HL-60 (cell line): Measurements from ENCODE around the gene NSMF.

ENCODE experiments used
- DNase-seq, 2 experiments: peaks; one replicate each; pipeline ENCODE4 v3.0.0-alpha.2; 2010 to 2020; ENCODE audit warnings: low read depth in 1 of 2, low spot score in 1 of 2
- H3K27ac ChIP-seq: fragments of 250-450 bp; sonication (Bioruptor Pico); replicated peaks from 2 replicates; pipeline ENCODE4 v1.5.1; 2020; ENCODE audit warnings: mild to moderate bottlenecking, moderate library complexity
- H3K27me3 ChIP-seq: fragments of 250-450 bp; sonication (Bioruptor Pico); 2 replicates; pipeline ENCODE4 v1.5.1; 2021; ENCODE audit warnings: mild to moderate bottlenecking, moderate library complexity; ENCODE audit not compliant: insufficient read depth, poor library complexity, severe bottlenecking
- H3K4me3 ChIP-seq: replicated peaks from 2 replicates; pipeline ENCODE4 v1.5.1; 2011; ENCODE audit warnings: mild to moderate bottlenecking, control low read depth, low read length; ENCODE audit not compliant: insufficient read depth
- CTCF ChIP-seq: IDR thresholded peaks from one replicate; pipeline ENCODE4 v1.5.1; 2011; ENCODE audit warnings: low read length, control low read depth, inconsistent platforms; ENCODE audit not compliant: insufficient read depth
- GABPA ChIP-seq: IDR thresholded peaks from 2 replicates; pipeline ENCODE4 v1.6.1; 2012; ENCODE audit warnings: low read depth
- POLR2AphosphoS5 ChIP-seq: IDR thresholded peaks from 2 replicates; pipeline ENCODE4 v1.6.1; 2012; ENCODE audit warnings: low read depth
- SPI1 ChIP-seq: IDR thresholded peaks from 2 replicates; pipeline ENCODE4 v1.6.1; 2012; ENCODE audit warnings: low read depth, mild to moderate bottlenecking, borderline replicate concordance
- TF ChIP-seq, protein P1 (sequence below): IDR thresholded peaks from 2 replicates; pipeline ENCODE4 v1.6.1; 2012; ENCODE audit warnings: low read depth; ENCODE audit not compliant: insufficient replicate concordance

NSMF gene

GRCh38 chr9:137446851-137447471, 12.2 kb downstream of the NSMF start:
- peak in 1 of 2 experiments; percentile 65 for DNase-seq
- H3K27ac ChIP-seq: peak overlapping the region; percentile 40
- no peaks in the 10 kb centered on the region for H3K27me3 ChIP-seq
- TF ChIP-seq, protein P1, sequence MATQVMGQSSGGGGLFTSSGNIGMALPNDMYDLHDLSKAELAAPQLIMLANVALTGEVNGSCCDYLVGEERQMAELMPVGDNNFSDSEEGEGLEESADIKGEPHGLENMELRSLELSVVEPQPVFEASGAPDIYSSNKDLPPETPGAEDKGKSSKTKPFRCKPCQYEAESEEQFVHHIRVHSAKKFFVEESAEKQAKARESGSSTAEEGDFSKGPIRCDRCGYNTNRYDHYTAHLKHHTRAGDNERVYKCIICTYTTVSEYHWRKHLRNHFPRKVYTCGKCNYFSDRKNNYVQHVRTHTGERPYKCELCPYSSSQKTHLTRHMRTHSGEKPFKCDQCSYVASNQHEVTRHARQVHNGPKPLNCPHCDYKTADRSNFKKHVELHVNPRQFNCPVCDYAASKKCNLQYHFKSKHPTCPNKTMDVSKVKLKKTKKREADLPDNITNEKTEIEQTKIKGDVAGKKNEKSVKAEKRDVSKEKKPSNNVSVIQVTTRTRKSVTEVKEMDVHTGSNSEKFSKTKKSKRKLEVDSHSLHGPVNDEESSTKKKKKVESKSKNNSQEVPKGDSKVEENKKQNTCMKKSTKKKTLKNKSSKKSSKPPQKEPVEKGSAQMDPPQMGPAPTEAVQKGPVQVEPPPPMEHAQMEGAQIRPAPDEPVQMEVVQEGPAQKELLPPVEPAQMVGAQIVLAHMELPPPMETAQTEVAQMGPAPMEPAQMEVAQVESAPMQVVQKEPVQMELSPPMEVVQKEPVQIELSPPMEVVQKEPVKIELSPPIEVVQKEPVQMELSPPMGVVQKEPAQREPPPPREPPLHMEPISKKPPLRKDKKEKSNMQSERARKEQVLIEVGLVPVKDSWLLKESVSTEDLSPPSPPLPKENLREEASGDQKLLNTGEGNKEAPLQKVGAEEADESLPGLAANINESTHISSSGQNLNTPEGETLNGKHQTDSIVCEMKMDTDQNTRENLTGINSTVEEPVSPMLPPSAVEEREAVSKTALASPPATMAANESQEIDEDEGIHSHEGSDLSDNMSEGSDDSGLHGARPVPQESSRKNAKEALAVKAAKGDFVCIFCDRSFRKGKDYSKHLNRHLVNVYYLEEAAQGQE: no peak
- no peak for TF ChIP-seq GABPA
- TF ChIP-seq POLR2AphosphoS5: no peak; the same call in 1 of the 2 replicates
- TF ChIP-seq SPI1: no peak; the same call in 1 of the 2 replicates
- TF ChIP-seq CTCF: no peak
- no peak overlapping the region for H3K4me3 ChIP-seq

- TF ChIP-seq CTCF: no peak
Measured at GRCh38 chr9:137445930-137446431, 13.2 kb downstream of the NSMF start.

DNA sequence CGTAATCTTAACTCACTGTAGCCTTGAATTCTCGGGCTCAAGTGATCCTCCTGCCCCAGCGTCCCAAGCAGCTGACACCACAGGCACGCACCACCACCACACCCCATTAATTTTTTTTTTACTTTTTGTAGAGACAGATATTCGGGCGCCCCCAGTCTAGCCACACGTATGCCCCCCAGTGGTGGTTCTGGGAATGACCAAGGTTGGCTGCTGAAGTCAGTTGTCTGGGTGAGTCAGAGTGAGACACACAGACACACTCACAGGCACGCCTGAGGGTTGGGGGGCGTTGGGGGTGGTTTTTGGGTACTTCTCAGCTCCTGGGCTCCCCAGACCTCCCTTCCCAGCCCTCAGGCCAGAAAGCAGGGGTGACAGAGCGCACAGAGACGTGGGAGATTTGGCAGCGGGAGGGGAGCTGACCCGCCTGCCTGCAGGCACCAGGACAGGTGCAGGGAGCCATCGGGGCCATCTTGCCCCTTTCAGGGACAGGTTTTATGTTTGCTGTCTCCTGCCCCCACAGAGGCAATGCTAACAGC, 13.8 kb downstream of the NSMF start:
- Histone ChIP-seq H3K4me3 (no peak overlapping the region), H3K27ac (no peak overlapping the region), H3K27me3 (no peaks in the 10 kb centered on the region)
- TF ChIP-seq CTCF (peak; percentile 70), POLR2AphosphoS5 (no peak)
- peak in 1 of 2 experiments; percentile 79 for DNase-seq

More at GRCh38 chr9:137445930-137446431, 13.2 kb downstream of the NSMF start:
- Histone ChIP-seq H3K27me3 (no peaks in the 10 kb centered on the region), H3K27ac (no peak overlapping the region), H3K4me3 (no peak overlapping the region)
- DNase-seq: no peak

DNA sequence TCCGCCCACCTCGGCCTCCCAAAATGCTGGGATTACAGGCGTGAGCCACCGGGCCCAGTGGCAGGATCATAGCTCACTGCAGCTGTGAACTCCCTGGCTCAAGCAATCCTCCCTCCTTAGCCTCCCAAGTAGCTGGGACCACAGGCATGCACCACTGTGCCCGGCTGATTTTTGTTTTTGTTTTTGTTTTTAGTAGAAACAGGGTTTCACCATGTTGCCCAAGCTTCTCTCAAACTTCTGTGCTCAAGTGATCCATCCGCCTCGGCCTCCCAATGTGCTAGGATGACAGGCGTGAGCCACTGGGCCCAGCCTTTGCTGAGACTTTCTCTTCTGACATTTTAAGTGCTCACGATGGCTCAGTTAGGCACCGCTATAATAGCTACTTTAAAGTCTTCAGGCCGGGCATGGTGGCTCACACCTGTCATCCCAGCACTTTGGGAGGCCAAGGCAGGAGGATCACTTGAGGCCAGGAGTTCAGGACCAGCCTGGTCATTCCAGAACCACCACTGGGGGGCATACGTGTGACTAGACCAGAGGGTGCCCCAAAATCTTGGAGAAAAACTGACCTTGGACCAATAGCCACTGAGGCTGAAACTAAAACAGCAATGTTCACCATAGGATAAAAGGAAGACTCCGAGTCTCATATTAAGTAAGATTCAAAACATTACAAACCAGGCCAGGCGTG, 14.9 kb downstream of the NSMF start:
- Histone ChIP-seq H3K4me3 (no peak overlapping the region), H3K27ac (no peak overlapping the region), H3K27me3 (no peaks in the 10 kb centered on the region)
- DNase-seq: no peak
- TF ChIP-seq CTCF (no peak), GABPA (no peak), POLR2AphosphoS5 (no peak), SPI1 (no peak)
- TF ChIP-seq, protein P1: no peak
